Fibroblast of the conjunctiva (primary cell): ENCODE measurements around the gene SRSF10.
A peak's percentile ranks its signal among the peaks of the same experiment; 100 is the strongest.
"Not testable (repeated sequence)": the region's sequence is repeated elsewhere in the genome, so short reads cannot be mapped to it uniquely, and the experiment has no call there.

ENCODE experiments used
- DNase-seq: peaks from one replicate; pipeline ENCODE4 v3.0.0-alpha.2; 2010; ENCODE audit warnings: low read depth

Gene SRSF10

GRCh38 chr1:23979881-23980727, at the start of gene SRSF10:
Gene SRSF10 (minus strand): TSS chr1:23980327. CDS start chr1:23980255, 72 bp downstream.
- DNase-seq, result peak; percentile 98

GRCh38 chr1:24027838-24028468, 47.8 kb upstream of the SRSF10 start:
- peak; percentile 50 for DNase-seq

- DNase-seq, result peak; percentile 43
These were observed 42.6 kb upstream of the SRSF10 start for GRCh38 chr1:24022581-24023361.

GRCh38 chr1:24021403-24022266, 41.5 kb upstream of the SRSF10 start:
- no peak for DNase-seq

- no peak for DNase-seq
These were observed 40.3 kb upstream of the SRSF10 start for GRCh38 chr1:24020470-24020869.

GRCh38 chr1:24020025-24020424, 39.9 kb upstream of the SRSF10 start:
- peak; percentile 20 for DNase-seq

- peak; percentile 100 for DNase-seq
These were observed 38.8 kb upstream of the SRSF10 start for GRCh38 chr1:24018611-24019580.

GRCh38 chr1:24015221-24016210, 35.4 kb upstream of the SRSF10 start:
- peak; percentile 84 for DNase-seq

GRCh38 chr1:24012878-24013277, 32.8 kb upstream of the SRSF10 start:
- DNase-seq, result not testable (repeated sequence)

GRCh38 chr1:24010650-24011049, 30.5 kb upstream of the SRSF10 start:
- no peak for DNase-seq

- DNase-seq, result no peak
These were observed 29.3 kb upstream of the SRSF10 start for GRCh38 chr1:24009406-24009805.

- peak; percentile 73 for DNase-seq
These were observed 28.6 kb upstream of the SRSF10 start for GRCh38 chr1:24008574-24009184.

- DNase-seq, result no peak
These were observed 27.0 kb upstream of the SRSF10 start for GRCh38 chr1:24007079-24007478.

GRCh38 chr1:24005163-24005562, 25.0 kb upstream of the SRSF10 start:
- DNase-seq, result no peak

- no peak for DNase-seq
These were observed 24.0 kb upstream of the SRSF10 start for GRCh38 chr1:24004132-24004531.

GRCh38 chr1:24003331-24003972, 23.3 kb upstream of the SRSF10 start:
- peak; percentile 55 for DNase-seq

- DNase-seq, result no peak
These were observed 22.6 kb upstream of the SRSF10 start for GRCh38 chr1:24002695-24003094.

- no peak for DNase-seq
These were observed 19.1 kb upstream of the SRSF10 start for GRCh38 chr1:23999156-23999671.
